UCSD-AML1 (cell line): ENCODE data around the gene NXN.

Experiments used
- DNase-seq: peaks from one replicate; lab custom pipeline; 2025; ENCODE audit not compliant: unreplicated experiment; lab: John Stamatoyannopoulos, UW

Gene NXN

GRCh38 chr17:979539-980405 lies at the start of gene NXN:
Gene NXN, minus strand, starts transcription at chr17:979776.
- peak; percentile 86 for DNase-seq

GRCh38 chr17:1027044-1027443 lies 47.5 kb upstream of the NXN start:
- DNase-seq: no peak

GRCh38 chr17:1026599-1026975 lies 47.0 kb upstream of the NXN start:
- no peak for DNase-seq

GRCh38 chr17:1025733-1026598 lies 46.4 kb upstream of the NXN start:
- no peak for DNase-seq

GRCh38 chr17:1024076-1024475 lies 44.5 kb upstream of the NXN start:
- no peak for DNase-seq

GRCh38 chr17:1022278-1023024 lies 42.9 kb upstream of the NXN start:
- DNase-seq: no peak

- DNase-seq: no peak
These were observed 41.6 kb upstream of the NXN start for GRCh38 chr17:1021147-1021546.

- DNase-seq: peak; percentile 51
These were observed 39.9 kb upstream of the NXN start for GRCh38 chr17:1019451-1019850.

GRCh38 chr17:1018547-1018946 lies 39.0 kb upstream of the NXN start:
- DNase-seq: no peak

- no peak for DNase-seq
These were observed 34.1 kb upstream of the NXN start for GRCh38 chr17:1013729-1014090.

GRCh38 chr17:1012823-1013728 lies 33.5 kb upstream of the NXN start:
- no peak for DNase-seq

GRCh38 chr17:1011760-1012735 lies 32.5 kb upstream of the NXN start:
- DNase-seq: no peak

GRCh38 chr17:1011138-1011537 lies 31.6 kb upstream of the NXN start:
- no peak for DNase-seq

GRCh38 chr17:1010586-1010985 lies 31.0 kb upstream of the NXN start:
- no peak for DNase-seq

GRCh38 chr17:1010086-1010450 lies 30.5 kb upstream of the NXN start:
- no peak for DNase-seq

- no peak for DNase-seq
These were observed 29.9 kb upstream of the NXN start for GRCh38 chr17:1009229-1010085.

GRCh38 chr17:1008008-1008761 lies 28.6 kb upstream of the NXN start:
- DNase-seq: no peak
